A673 (cell line): ENCODE data around the gene PDGFB. TPM values are rescaled to one million over a fixed set of nuclear protein-coding genes. Genes with fewer than 3 reads are reported as not detected.

Experiments
- BruUV-seq: library from RNA; stranded (reverse); fragments of 400-500 nt; replicated peaks from 2 replicates; lab custom pipeline; 2021; lab: Mats Ljungman, UMichigan
- CTCF ChIA-PET: fragments of 300-600 bp; sonication (Branson Sonifier 250); formaldehyde crosslinking; loops from one replicate; lab custom pipeline; 2022; ENCODE audit warnings: antibody characterized with exemption; lab: Charles Lee
- POLR2A ChIA-PET: fragments of 300-600 bp; sonication (Branson Sonifier 250); formaldehyde crosslinking; loops from one replicate; lab custom pipeline; 2022; ENCODE audit warnings: antibody characterized with exemption; ENCODE audit not compliant: low non-redundant PET; lab: Charles Lee
- DNase-seq: peaks from one replicate; pipeline ENCODE4 v3.0.0-alpha.2; 2015; ENCODE audit warnings: low spot score
- H3K27ac ChIP-seq: fragments of 200-600 bp; sonication (generic); 2 replicates; pipeline ENCODE4 v1.5.1; 2016; ENCODE audit warnings: mixed run types, low read depth, mild to moderate bottlenecking, mixed read lengths, antibody characterized with exemption, low read length; ENCODE audit not compliant: poor library complexity, severe bottlenecking
- H3K27me3 ChIP-seq: fragments of 200-600 bp; sonication (generic); replicated peaks from 2 replicates; pipeline ENCODE4 v1.6.1; 2017; ENCODE audit warnings: mixed run types, low read depth, mild to moderate bottlenecking, mixed read lengths, antibody characterized with exemption, low read length; ENCODE audit not compliant: insufficient read depth, poor library complexity
- H3K36me3 ChIP-seq: fragments of 200-600 bp; sonication (generic); 2 replicates; pipeline ENCODE4 v1.6.1; 2016; ENCODE audit warnings: mixed run types, mild to moderate bottlenecking, mixed read lengths, antibody characterized with exemption, low read length; ENCODE audit not compliant: insufficient read depth, poor library complexity, severe bottlenecking
- H3K4me1 ChIP-seq: fragments of 200-600 bp; sonication (generic); 2 replicates; pipeline ENCODE4 v1.6.1; 2017; ENCODE audit warnings: mixed run types, mild to moderate bottlenecking, mixed read lengths, antibody characterized with exemption, low read length; ENCODE audit not compliant: insufficient read depth, poor library complexity, severe bottlenecking
- H3K4me3 ChIP-seq: fragments of 200-600 bp; sonication (generic); 2 replicates; pipeline ENCODE4 v1.5.1; 2016; ENCODE audit warnings: low read depth, mixed run types, mild to moderate bottlenecking, mixed read lengths, low read length; ENCODE audit not compliant: poor library complexity, severe bottlenecking
- H3K9me3 ChIP-seq: fragments of 200-600 bp; sonication (generic); 2 replicates; pipeline ENCODE4 v1.6.1; 2016; ENCODE audit warnings: mixed run types, low read depth, mild to moderate bottlenecking, mixed read lengths, antibody characterized with exemption, low read length; ENCODE audit not compliant: poor library complexity, severe bottlenecking
- EZH2 ChIP-seq: fragments of 200-600 bp; sonication (generic); IDR thresholded peaks from 2 replicates; pipeline ENCODE4 v1.6.1; 2017; ENCODE audit warnings: borderline replicate concordance, low read depth, mild to moderate bottlenecking, mixed read lengths, antibody characterized with exemption, low read length; ENCODE audit not compliant: poor library complexity, severe bottlenecking
- intact Hi-C: fragments of 100-400 bp; cut with micrococcal nuclease; formaldehyde crosslinking; loops from one replicate; pipeline ENCODE4 v1.10.0; 2022; ENCODE audit not compliant: unreplicated experiment
- total RNA-seq: library from RNA; stranded (reverse); gene quantifications from 2 replicates; pipeline ENCODE4 v1.2.3, GENCODE V29; 2021
- TF ChIP-seq, protein P1 (sequence below): fragments of 300-800, 200-600 bp; sonication (generic); conservative IDR thresholded peaks from 2 replicates; pipeline ENCODE4 v1.5.1; 2017; ENCODE audit warnings: low read depth, mild to moderate bottlenecking, antibody characterized with exemption, low read length, moderate library complexity, mixed read lengths

PDGFB gene
- total RNA-seq, 1 experiment from 2014 or later: 0.09 TPM

DNA sequence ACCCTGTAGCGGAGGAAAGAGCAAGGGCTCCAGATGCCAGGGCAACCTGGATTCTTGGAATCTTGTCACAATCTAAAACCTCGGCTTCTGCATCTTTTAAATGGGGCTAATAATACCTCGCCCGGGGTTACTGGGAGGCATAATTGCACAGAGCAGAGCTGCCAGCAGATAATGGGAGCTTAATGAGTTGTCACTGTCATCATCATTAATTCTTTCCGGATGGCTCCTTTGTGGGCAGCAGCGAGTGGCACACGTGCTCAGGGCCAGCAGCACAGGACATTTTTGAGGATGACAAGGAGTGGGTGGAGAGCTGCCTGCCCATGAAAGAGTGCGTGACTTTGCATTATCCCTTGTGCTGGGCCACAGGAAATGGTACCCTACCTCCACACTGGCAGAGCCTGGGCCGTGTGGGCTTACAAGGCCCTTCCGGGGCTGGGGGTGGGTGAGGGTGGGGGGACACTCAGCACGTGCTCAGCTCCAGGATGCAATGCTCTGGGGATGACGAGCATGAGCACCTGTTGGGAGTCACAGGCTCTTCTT is 5.7 kb downstream of the PDGFB start:
- no TSS peak for BruUV-seq
- peak; percentile 70 for DNase-seq
- intact Hi-C loops: no loop called here

DNA sequence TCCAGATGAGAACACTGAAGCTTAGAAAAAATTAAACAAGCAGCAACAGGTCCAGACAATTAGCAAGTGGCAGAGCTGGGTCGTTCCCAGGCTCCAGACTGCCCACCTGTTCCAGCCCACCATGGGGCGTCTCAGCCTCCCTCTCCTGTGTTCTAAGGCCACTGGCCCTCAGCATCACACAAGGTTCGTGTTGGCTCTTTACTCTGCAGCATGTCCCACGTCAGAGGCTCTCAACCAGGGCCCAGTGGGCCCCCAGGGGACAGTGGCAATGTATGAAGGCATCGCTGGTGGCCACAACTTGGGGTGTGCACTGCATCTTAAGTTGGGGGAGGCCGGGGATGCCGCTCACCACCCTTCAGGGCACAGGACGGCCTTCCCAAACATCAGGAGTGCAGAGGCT is 6.2 kb downstream of the PDGFB start:
- CTCF ChIA-PET: no interaction called here
- H3K4me1 ChIP-seq: peaks cover 22% of the 10 kb centered on the region
- H3K9me3 ChIP-seq: no peaks in the 10 kb centered on the region
- H3K4me3 ChIP-seq: no peak overlapping the region
- intact Hi-C loops: no loop called here
- TF ChIP-seq EZH2: no peak
- TF ChIP-seq, protein P1, sequence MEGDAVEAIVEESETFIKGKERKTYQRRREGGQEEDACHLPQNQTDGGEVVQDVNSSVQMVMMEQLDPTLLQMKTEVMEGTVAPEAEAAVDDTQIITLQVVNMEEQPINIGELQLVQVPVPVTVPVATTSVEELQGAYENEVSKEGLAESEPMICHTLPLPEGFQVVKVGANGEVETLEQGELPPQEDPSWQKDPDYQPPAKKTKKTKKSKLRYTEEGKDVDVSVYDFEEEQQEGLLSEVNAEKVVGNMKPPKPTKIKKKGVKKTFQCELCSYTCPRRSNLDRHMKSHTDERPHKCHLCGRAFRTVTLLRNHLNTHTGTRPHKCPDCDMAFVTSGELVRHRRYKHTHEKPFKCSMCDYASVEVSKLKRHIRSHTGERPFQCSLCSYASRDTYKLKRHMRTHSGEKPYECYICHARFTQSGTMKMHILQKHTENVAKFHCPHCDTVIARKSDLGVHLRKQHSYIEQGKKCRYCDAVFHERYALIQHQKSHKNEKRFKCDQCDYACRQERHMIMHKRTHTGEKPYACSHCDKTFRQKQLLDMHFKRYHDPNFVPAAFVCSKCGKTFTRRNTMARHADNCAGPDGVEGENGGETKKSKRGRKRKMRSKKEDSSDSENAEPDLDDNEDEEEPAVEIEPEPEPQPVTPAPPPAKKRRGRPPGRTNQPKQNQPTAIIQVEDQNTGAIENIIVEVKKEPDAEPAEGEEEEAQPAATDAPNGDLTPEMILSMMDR: no peak
- no peak overlapping the region for H3K27ac ChIP-seq
- peaks cover 22% of the 10 kb centered on the region for H3K27me3 ChIP-seq
- DNase-seq: no peak
- BruUV-seq: no TSS peak
- no peaks in the 10 kb centered on the region for H3K36me3 ChIP-seq
- POLR2A ChIA-PET: no interaction called here

More for the DNA sequence above, 5.7 kb downstream of the PDGFB start:
- POLR2A ChIA-PET: no interaction called here
- CTCF ChIA-PET: no interaction called here
- TF ChIP-seq, protein P1: no peak
- TF ChIP-seq EZH2: no peak
- Histone ChIP-seq H3K36me3 (no peaks in the 10 kb centered on the region), H3K4me3 (no peak overlapping the region), H3K9me3 (no peaks in the 10 kb centered on the region), H3K4me1 (peaks cover 27% of the 10 kb centered on the region), H3K27ac (no peak overlapping the region), H3K27me3 (peaks cover 26% of the 10 kb centered on the region)

DNA sequence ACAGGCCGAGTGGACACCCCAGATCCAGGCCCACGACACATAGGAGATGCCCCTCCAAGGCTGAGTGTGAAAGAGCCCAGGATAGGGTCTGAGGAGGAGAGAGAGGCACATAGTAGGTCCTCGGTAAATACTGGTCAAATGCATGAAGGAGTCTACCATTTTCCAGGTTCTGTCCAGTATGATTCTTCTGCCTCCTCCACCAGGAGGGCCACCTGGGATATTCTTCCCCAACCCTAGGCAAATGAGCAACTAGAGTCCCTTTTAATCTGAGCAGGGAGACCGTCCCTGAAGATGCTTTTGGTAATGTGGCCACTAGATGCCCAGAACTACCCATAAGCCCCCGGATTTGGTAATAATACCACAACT is 6.7 kb downstream of the PDGFB start:
- CTCF ChIA-PET: no interaction called here
- no peak for TF ChIP-seq EZH2
- TF ChIP-seq, protein P1: no peak
- no peaks in the 10 kb centered on the region for H3K36me3 ChIP-seq
- H3K27me3 ChIP-seq: peaks cover 17% of the 10 kb centered on the region
- peaks cover 17% of the 10 kb centered on the region for H3K4me1 ChIP-seq
- no TSS peak for BruUV-seq
- H3K4me3 ChIP-seq: no peak overlapping the region
- POLR2A ChIA-PET: no interaction called here
- no peaks in the 10 kb centered on the region for H3K9me3 ChIP-seq
- no peak for DNase-seq
- no peak overlapping the region for H3K27ac ChIP-seq
- intact Hi-C loops: no loop called here
